Lung (tissue), 12 donors: ENCODE results near the gene PSPC1. TPM values are rescaled to one million over a fixed set of nuclear protein-coding genes. Genes with fewer than 3 reads are reported as not detected.
"Not testable (repeated sequence)": the region's sequence is repeated elsewhere in the genome, so short reads cannot be mapped to it uniquely, and the experiment has no call there.

ENCODE experiments used
- ATAC-seq: fragments of 200-7000 bp; cut with Tn5 transposase; one replicate; pipeline ENCODE4 v1.9.1; 2020; ENCODE audit warnings: moderate number of reproducible peaks; ENCODE audit not compliant: insufficient read depth, low FRiP score
- DNase-seq, 3 donors: peaks; one replicate each; pipeline ENCODE4 v3.0.0-alpha.2; 2013 to 2017
- H3K27ac ChIP-seq, 2 donors: one replicate each; pipeline ENCODE4 v1.5.1; 2013; ENCODE audit warnings: mild to moderate bottlenecking in 2 of 2, moderate library complexity in 2 of 2, control low read depth in 1 of 2, inconsistent platforms in 1 of 2, low read depth in 1 of 2, low read length in 1 of 2
- H3K27me3 ChIP-seq, 3 donors: one replicate each; pipeline ENCODE4 v1.5.1; 2013; ENCODE audit warnings: low read length in 2 of 3; ENCODE audit not compliant: control insufficient read depth in 3 of 3, insufficient read depth in 3 of 3
- H3K36me3 ChIP-seq, 4 donors: one replicate each; pipeline ENCODE4 v1.5.1; 2013; ENCODE audit warnings: low read length in 4 of 4, mild to moderate bottlenecking in 1 of 4, moderate library complexity in 1 of 4; ENCODE audit not compliant: control insufficient read depth in 4 of 4, insufficient read depth in 4 of 4
- H3K4me1 ChIP-seq, 5 donors: one replicate each; pipeline ENCODE4 v1.5.1; 2013; ENCODE audit warnings: low read length in 5 of 5, mild to moderate bottlenecking in 2 of 5, moderate library complexity in 1 of 5; ENCODE audit not compliant: control insufficient read depth in 5 of 5, insufficient read depth in 5 of 5
- H3K4me3 ChIP-seq: one replicate; pipeline ENCODE4 v1.5.1; 2013; ENCODE audit warnings: mild to moderate bottlenecking, control low read depth, moderate library complexity
- H3K9ac ChIP-seq, 2 donors: one replicate each; pipeline ENCODE4 v1.5.1; 2013; ENCODE audit warnings: low read length in 2 of 2, control low read depth in 1 of 2; ENCODE audit not compliant: insufficient read depth in 1 of 2
- H3K9me3 ChIP-seq, 4 donors: one replicate each; pipeline ENCODE4 v1.5.1; 2013; ENCODE audit warnings: low read length in 3 of 4, mild to moderate bottlenecking in 1 of 4, moderate library complexity in 1 of 4; ENCODE audit not compliant: control insufficient read depth in 4 of 4, insufficient read depth in 3 of 4
- CTCF ChIP-seq: IDR thresholded peaks from 2 replicates; pipeline ENCODE4 v1.5.1; 2012; ENCODE audit warnings: mild to moderate bottlenecking; ENCODE audit errors: control extremely low read depth, extremely low read depth
- WGBS, 2 donors: extraction: QIAGEN DNeasy Blood & Tissue Kit; methylation state at CpG; one replicate each; pipeline ENCODE4 v1.1.7; 2013; 5-methylcytosine and 5-hydroxymethylcytosine counted together
- polyA plus RNA-seq, 2 donors: library from polyadenylated mRNA; stranded (reverse); fragments of 200-250 nt; gene quantifications; one replicate each; pipeline ENCODE4 v1.2.1, GENCODE V29; 2013
- total RNA-seq, 2 donors: library from RNA; depleted of rRNA in 1 of 2; stranded (reverse); fragments of >200 nt in 1 of 2; gene quantifications; one replicate each; pipeline ENCODE4 v1.2.1, GENCODE V29; 2014 to 2021
- donor health status: control.
- donor health status: control.
- donor health status: Bipolar disorder and iron deficiency.
- donor health status: healthy.
- donor health status: DM: yes; HTN: yes; CAD: no.

The PSPC1 gene
- total and polyA plus RNA-seq, 4 donors, result 23.5 to 103 (median 39.6) TPM

- no peak for TF ChIP-seq CTCF
- ATAC-seq (no peak), DNase-seq (no peak)
- Histone ChIP-seq H3K36me3 (peaks cover 0 to 6% (median 4%) of the 10 kb centered on the region in 4 donors), H3K9me3 (no peaks in the 10 kb centered on the region), H3K27me3 (no peaks in the 10 kb centered on the region), H3K27ac (no peak overlapping the region), H3K4me1 (no peaks in the 10 kb centered on the region), H3K9ac (no peak overlapping the region), H3K4me3 (no peak overlapping the region)
- 93 to 97% methylated on average over 2 of the region's 2 CpGs for WGBS, 2 donors
Observed at GRCh38 chr13:19720039-19720438, 62.7 kb downstream of the PSPC1 start.

- no peak overlapping the region for H3K4me3 ChIP-seq
- WGBS, 2 donors, result 67 to 78% methylated on average over 10 of the region's 10 CpGs
- no peak overlapping the region for H3K27ac ChIP-seq
- no peaks in the 10 kb centered on the region for H3K9me3 ChIP-seq
- no peak for TF ChIP-seq CTCF
- ATAC-seq, result no peak
- H3K4me1 ChIP-seq, result no peaks in the 10 kb centered on the region
- no peaks in the 10 kb centered on the region for H3K27me3 ChIP-seq
- peak in 1 of 3 donors; percentile 4 for DNase-seq
- H3K9ac ChIP-seq, result no peak overlapping the region
- H3K36me3 ChIP-seq, result peaks cover 0 to 3% (median 3%) of the 10 kb centered on the region in 4 donors
Observed at GRCh38 chr13:19713186-19713965, 69.4 kb downstream of the PSPC1 start.

GRCh38 chr13:19709782-19710181 lies 73.0 kb downstream of the PSPC1 start:
- H3K9me3 ChIP-seq, result not testable (repeated sequence)

GRCh38 chr13:19709039-19709438 lies 73.7 kb downstream of the PSPC1 start:
- 87 to 93% methylated on average over 1 of the region's 1 CpG for WGBS, 2 donors
- H3K9ac ChIP-seq, H3K36me3 ChIP-seq, H3K27ac ChIP-seq, DNase-seq, ATAC-seq, H3K9me3 ChIP-seq, H3K27me3 ChIP-seq, H3K4me3 ChIP-seq, H3K4me1 ChIP-seq: not testable (repeated sequence)

More at GRCh38 chr13:19709782-19710181, 73.0 kb downstream of the PSPC1 start:
- H3K4me3 ChIP-seq, H3K27me3 ChIP-seq, H3K9ac ChIP-seq, H3K36me3 ChIP-seq, ATAC-seq, DNase-seq, H3K27ac ChIP-seq, H3K4me1 ChIP-seq: not testable (repeated sequence)

- H3K36me3 ChIP-seq, H3K27ac ChIP-seq, ATAC-seq, DNase-seq, H3K4me3 ChIP-seq, H3K4me1 ChIP-seq, H3K27me3 ChIP-seq, H3K9me3 ChIP-seq, H3K9ac ChIP-seq: not testable (repeated sequence)
- WGBS, 2 donors, result 87 to 90% methylated on average over 6 of the region's 6 CpGs
Observed at GRCh38 chr13:19704256-19704655, 78.5 kb downstream of the PSPC1 start.

GRCh38 chr13:19701619-19702018 lies 81.1 kb downstream of the PSPC1 start:
- H3K4me3 ChIP-seq, ATAC-seq, H3K9ac ChIP-seq, H3K27ac ChIP-seq, H3K4me1 ChIP-seq, H3K27me3 ChIP-seq, H3K36me3 ChIP-seq, DNase-seq, H3K9me3 ChIP-seq: not testable (repeated sequence)

GRCh38 chr13:19700963-19701362 lies 81.8 kb downstream of the PSPC1 start:
- H3K36me3 ChIP-seq, H3K4me1 ChIP-seq, H3K27me3 ChIP-seq, H3K4me3 ChIP-seq, ATAC-seq, DNase-seq, H3K9ac ChIP-seq, H3K27ac ChIP-seq, H3K9me3 ChIP-seq: not testable (repeated sequence)
- WGBS, 2 donors, result 90 to 92% methylated on average over 3 of the region's 5 CpGs
